ENCODE measurements around the gene MNT. TPM values are rescaled to one million over a fixed set of nuclear protein-coding genes. Genes with fewer than 3 reads are reported as not detected.

MNT gene
- total RNA-seq, 1 experiment from 2014 or later = 38.9 TPM

GRCh38 chr17:2427215-2427614 lies 26.4 kb upstream of the MNT start:
- no peak overlapping the region for H3K4ac ChIP-seq (ENCODE audit: low read depth, low read length)
- no peak for TF ChIP-seq CTCF (conservative IDR thresholded peaks at IDR 0.05)
- no peak overlapping the region for H4K5ac ChIP-seq (ENCODE audit: insufficient read length, low read depth, low read length)
- H3K27ac Mint-ChIP-seq = no peak overlapping the region
- H3K18ac ChIP-seq (ENCODE audit: insufficient read length, low read depth, low read length) = no peak overlapping the region
- no peak overlapping the region for H2BK12ac ChIP-seq (ENCODE audit: insufficient read length, low read depth, low read length)
- no peak overlapping the region for H2BK120ac ChIP-seq (ENCODE audit: low read depth, low read length, poor library complexity, severe bottlenecking)
- no peak overlapping the region for H3K9ac ChIP-seq (ENCODE audit: extremely low read depth, insufficient read length, low read length)
- H2BK20ac ChIP-seq (ENCODE audit: low read depth, low read length, poor library complexity, severe bottlenecking) = no peak overlapping the region
- no peaks in the 10 kb centered on the region for H3K9me3 Mint-ChIP-seq
- no peak overlapping the region for H2AFZ ChIP-seq (ENCODE audit: low read length)
- no peak overlapping the region for H3K23ac ChIP-seq (ENCODE audit: insufficient read length, low read depth, low read length)
- H2BK5ac ChIP-seq (ENCODE audit: insufficient read length, low read length) = no peak overlapping the region
- H3K14ac ChIP-seq (ENCODE audit: insufficient read depth, low read length) = no peak overlapping the region
- no peak overlapping the region for H4K8ac ChIP-seq (replicated peaks; ENCODE audit: insufficient read length, low read depth, low read length)
- no peak overlapping the region for H3K4me2 ChIP-seq (ENCODE audit: insufficient read depth, insufficient read length, low read length)
- no peaks in the 10 kb centered on the region for H3K9me3 ChIP-seq (ENCODE audit: control insufficient read depth, low read depth, low read length)
- H3K36me3 Mint-ChIP-seq (ENCODE audit: insufficient read depth in 1 of 3, low read depth in 3 of 3) = peaks cover 5 to 29% (median 22%) of the 10 kb centered on the region in 3 experiments; a peak in 5 of 7 replicates
- no peaks in the 10 kb centered on the region for H3K27me3 Mint-ChIP-seq (ENCODE audit: low read depth)
- H3K56ac ChIP-seq (ENCODE audit: insufficient read length, low read depth, low read length) = no peak overlapping the region
- H2BK15ac ChIP-seq (ENCODE audit: low read depth, low read length) = no peak overlapping the region
- no peak overlapping the region for H2AK5ac ChIP-seq (ENCODE audit: insufficient read length, low read length)
- no peak overlapping the region for H3T11ph ChIP-seq (ENCODE audit: low read length)
- no peaks in the 10 kb centered on the region for H3K79me2 ChIP-seq (ENCODE audit: insufficient read depth, low read length)
- H4K20me1 ChIP-seq (ENCODE audit: control insufficient read depth, insufficient read depth, insufficient read length) = no peaks in the 10 kb centered on the region
- no peaks in the 10 kb centered on the region for H3K23me2 ChIP-seq (ENCODE audit: insufficient read length, low read depth, low read length, poor library complexity, severe bottlenecking)
- no peaks in the 10 kb centered on the region for H3K4me1 Mint-ChIP-seq
- no peaks in the 10 kb centered on the region for H3K4me1 ChIP-seq (ENCODE audit: insufficient read depth, low read length)
- no peak overlapping the region for H4K91ac ChIP-seq (ENCODE audit: insufficient read length, low read depth, low read length)
- no peak for DNase-seq
- no peak overlapping the region for H3K4me3 Mint-ChIP-seq
- no CpG with 5 or more reads among the region's 2 CpGs for WGBS (ENCODE audit: extremely low coverage, insufficient read length, low lambda C conversion rate)
- H3K79me1 ChIP-seq (ENCODE audit: insufficient read depth, low read depth, low read length, poor library complexity, severe bottlenecking) = no peaks in the 10 kb centered on the region
- H3K27ac ChIP-seq (ENCODE audit: insufficient read length, low read depth, low read length) = no peak overlapping the region
- H3K27me3 ChIP-seq (ENCODE audit: insufficient read depth, low read length) = no peaks in the 10 kb centered on the region

Measured in H9 (cell line).